GM19468 (cell line): ENCODE results near the gene RETN.

Source experiments
- ATAC-seq: cut with Tn5 transposase; IDR thresholded peaks from one replicate; pipeline ENCODE4 v1.9.1; 2021; ENCODE audit warnings: mild to moderate bottlenecking, moderate library complexity, moderate number of reproducible peaks; ENCODE audit not compliant: unreplicated experiment; ENCODE audit errors: extremely low read depth

The RETN gene

GRCh38 chr19:7703332-7703731 is 34.5 kb downstream of the RETN start:
- no peak for ATAC-seq

GRCh38 chr19:7704280-7705060 is 35.6 kb downstream of the RETN start:
- no peak for ATAC-seq

- no peak for ATAC-seq
These were observed 36.7 kb downstream of the RETN start for GRCh38 chr19:7705387-7706187.

GRCh38 chr19:7706188-7706954 is 37.5 kb downstream of the RETN start:
- no peak for ATAC-seq

- ATAC-seq, result no peak
These were observed 38.2 kb downstream of the RETN start for GRCh38 chr19:7706955-7707456.

GRCh38 chr19:7709932-7710460 is 41.1 kb downstream of the RETN start:
- ATAC-seq, result no peak

GRCh38 chr19:7710616-7711015 is 41.8 kb downstream of the RETN start:
- ATAC-seq, result no peak

GRCh38 chr19:7715671-7716070 is 46.8 kb downstream of the RETN start:
- no peak for ATAC-seq

- no peak for ATAC-seq
These were observed 47.9 kb downstream of the RETN start for GRCh38 chr19:7716762-7717161.

GRCh38 chr19:7718668-7719067 is 49.8 kb downstream of the RETN start:
- no peak for ATAC-seq
